GM18909 (cell line): ENCODE data around the gene PAX7.
"Not testable (repeated sequence)": the region's sequence is repeated elsewhere in the genome, so short reads cannot be mapped to it uniquely, and the experiment has no call there.

Experiments used
- ATAC-seq: cut with Tn5 transposase; IDR thresholded peaks from one replicate; pipeline ENCODE4 v1.9.1; 2021; ENCODE audit warnings: mild to moderate bottlenecking; ENCODE audit not compliant: unreplicated experiment, poor library complexity

Gene PAX7

GRCh38 chr1:18746981-18747380, 116.3 kb downstream of the PAX7 start:
- ATAC-seq, result no peak

GRCh38 chr1:18747671-18748070, 117.0 kb downstream of the PAX7 start:
- ATAC-seq, result no peak

- ATAC-seq, result no peak
Observed at GRCh38 chr1:18748435-18748834, 117.8 kb downstream of the PAX7 start.

GRCh38 chr1:18749569-18749968, 118.9 kb downstream of the PAX7 start:
- no peak for ATAC-seq

GRCh38 chr1:18750600-18750999, 120.0 kb downstream of the PAX7 start:
- no peak for ATAC-seq

- no peak for ATAC-seq
Observed at GRCh38 chr1:18751425-18751824, 120.8 kb downstream of the PAX7 start.

GRCh38 chr1:18752409-18752808, 121.8 kb downstream of the PAX7 start:
- no peak for ATAC-seq

GRCh38 chr1:18760156-18760555, 129.5 kb downstream of the PAX7 start:
- no peak for ATAC-seq

- no peak for ATAC-seq
Observed at GRCh38 chr1:18761948-18762840, 131.5 kb downstream of the PAX7 start.

- ATAC-seq, result no peak
Observed at GRCh38 chr1:18764362-18764761, 133.7 kb downstream of the PAX7 start.

- no peak for ATAC-seq
Observed at GRCh38 chr1:18765725-18766124, 135.1 kb downstream of the PAX7 start.

- ATAC-seq, result no peak
Observed at GRCh38 chr1:18766328-18766727, 135.7 kb downstream of the PAX7 start.

GRCh38 chr1:18767576-18767975, 136.9 kb downstream of the PAX7 start:
- not testable (repeated sequence) for ATAC-seq

GRCh38 chr1:18768086-18768485, 137.4 kb downstream of the PAX7 start:
- ATAC-seq, result no peak

- no peak for ATAC-seq
Observed at GRCh38 chr1:18769140-18769539, 138.5 kb downstream of the PAX7 start.

GRCh38 chr1:18770799-18771198, 140.2 kb downstream of the PAX7 start:
- ATAC-seq, result no peak

- ATAC-seq, result no peak
Observed at GRCh38 chr1:18773753-18774152, 143.1 kb downstream of the PAX7 start.

GRCh38 chr1:18775341-18775740, 144.7 kb downstream of the PAX7 start:
- ATAC-seq, result no peak

- ATAC-seq, result no peak
Observed at GRCh38 chr1:18776777-18777176, 146.1 kb downstream of the PAX7 start.

- no peak for ATAC-seq
Observed at GRCh38 chr1:18778437-18778836, 147.8 kb downstream of the PAX7 start.

GRCh38 chr1:18781031-18781430, 150.4 kb downstream of the PAX7 start:
- ATAC-seq, result no peak
